Gastroesophageal sphincter (tissue), 4 donors: Measurements from ENCODE around the gene EMB. TPM values are rescaled to one million over a fixed set of nuclear protein-coding genes. Genes with fewer than 3 reads are reported as not detected.
"Not testable (repeated sequence)": the region's sequence is repeated elsewhere in the genome, so short reads cannot be mapped to it uniquely, and the experiment has no call there.

Experiments used
- ATAC-seq: fragments of 150-250 bp; one replicate; pipeline ENCODE4 v1.9.1; 2016; ENCODE audit warnings: mild to moderate bottlenecking, moderate library complexity
- H3K27ac ChIP-seq, 4 donors: fragments of 200-600 bp; sonication (generic) in 3 of 4; 1 replicate in 3 of 4; 2 replicates in 1 of 4; pipeline ENCODE4 v1.5.1; 2016 to 2019
- H3K27me3 ChIP-seq: fragments of 200-600 bp; sonication (generic); one replicate; pipeline ENCODE4 v1.5.1; 2019
- H3K36me3 ChIP-seq, 2 donors: fragments of 200-600 bp; sonication (generic); one replicate each; pipeline ENCODE4 v1.5.1; 2019; ENCODE audit warnings: control low read depth in 1 of 2
- H3K4me1 ChIP-seq, 3 donors: fragments of 200-600 bp; sonication (generic); 1 replicate in 2 of 3; 2 replicates in 1 of 3; pipeline ENCODE4 v1.5.1; 2016 to 2019; ENCODE audit warnings: control low read depth in 2 of 3
- H3K4me3 ChIP-seq, 2 donors: fragments of 200-600 bp; sonication (generic); one replicate each; pipeline ENCODE4 v1.5.1; 2019; ENCODE audit warnings: mild to moderate bottlenecking in 1 of 2, moderate library complexity in 1 of 2
- H3K9me3 ChIP-seq, 3 donors: fragments of 200-600 bp; sonication (generic); one replicate each; pipeline ENCODE4 v1.5.1; 2017 to 2019; ENCODE audit warnings: control low read depth in 2 of 3
- CTCF ChIP-seq, 4 experiments: fragments of 200-600 bp in 2 of 4; fragments of 450-650 bp in 2 of 4; sonication (generic) in 1 of 4; IDR thresholded peaks; one replicate each; pipeline ENCODE4 v1.5.1; 2017 to 2019; ENCODE audit warnings: antibody characterized with exemption in 4 of 4, mild to moderate bottlenecking in 2 of 4, moderate library complexity in 2 of 4
- EP300 ChIP-seq: sonication (generic); formaldehyde crosslinking; IDR thresholded peaks from one replicate; pipeline ENCODE4 v1.6.1; 2017; ENCODE audit warnings: antibody characterized with exemption, mild to moderate bottlenecking
- POLR2A ChIP-seq, 2 donors: fragments of 450-650 bp; IDR thresholded peaks; one replicate each; pipeline ENCODE4 v1.6.1; 2017; ENCODE audit warnings: antibody characterized with exemption in 2 of 2, mild to moderate bottlenecking in 2 of 2, moderate library complexity in 1 of 2
- POLR2AphosphoS5 ChIP-seq: sonication (generic); formaldehyde crosslinking; IDR thresholded peaks from one replicate; pipeline ENCODE4 v1.6.1; 2017; ENCODE audit warnings: antibody characterized with exemption
- WGBS, 2 donors: methylation state at CpG; one replicate each; pipeline ENCODE4 v1.1.5; 2018; ENCODE audit warnings: low coverage in 1 of 2; 5-methylcytosine and 5-hydroxymethylcytosine counted together
- total RNA-seq, 4 donors: library from RNA; depleted of rRNA; stranded (reverse); fragments of >200 nt; gene quantifications; one replicate each; pipeline ENCODE4 v1.1.0, GENCODE V29; 2016

Gene EMB
- total RNA-seq, 4 donors from 2014 or later, result 5.2 to 31.2 (median 15.3) TPM

GRCh38 chr5:50439221-50439620 lies 1.9 kb downstream of the EMB start:
- no peak for TF ChIP-seq POLR2AphosphoS5
- TF ChIP-seq EP300, result no peak
- no peak for TF ChIP-seq CTCF (IDR thresholded peaks at IDR 0.05)
- H3K4me3 ChIP-seq, result no peak overlapping the region
- no peaks in the 10 kb centered on the region for H3K36me3 ChIP-seq
- no peak for ATAC-seq
- no peak overlapping the region for H3K27ac ChIP-seq
- no peaks in the 10 kb centered on the region for H3K9me3 ChIP-seq
- peaks cover 24% of the 10 kb centered on the region for H3K27me3 ChIP-seq
- WGBS, 2 donors, result 51% methylated on average over 2 of the region's 3 CpGs; no CpG with 5 or more reads in 1 of the 2 donors
- peaks cover 0 to 10% (median 0%) of the 10 kb centered on the region in 3 donors for H3K4me1 ChIP-seq

- ATAC-seq, H3K27ac ChIP-seq, H3K9me3 ChIP-seq, H3K4me3 ChIP-seq, H3K36me3 ChIP-seq, H3K4me1 ChIP-seq: not testable (repeated sequence)
- peaks cover 24% of the 10 kb centered on the region for H3K27me3 ChIP-seq
- 61 to 67% methylated on average over 1 to 2 of the region's 3 CpGs for WGBS, 2 donors
These were observed 3.0 kb downstream of the EMB start for GRCh38 chr5:50438060-50438459.

- no peak for TF ChIP-seq CTCF (IDR thresholded peaks at IDR 0.05)
- no peak for TF ChIP-seq POLR2AphosphoS5
- TF ChIP-seq POLR2A (IDR thresholded peaks at IDR 0.05), result no peak
- no peak for TF ChIP-seq EP300
- no peaks in the 10 kb centered on the region for H3K9me3 ChIP-seq
- H3K4me1 ChIP-seq, result no peaks in the 10 kb centered on the region
- 86% methylated on average over 3 of the region's 3 CpGs for WGBS, 2 donors
- no peak for ATAC-seq
- H3K27me3 ChIP-seq, result peaks cover 11% of the 10 kb centered on the region
- H3K36me3 ChIP-seq, result no peaks in the 10 kb centered on the region
- H3K27ac ChIP-seq, result no peak overlapping the region
- H3K4me3 ChIP-seq, result no peak overlapping the region
These were observed 5.9 kb downstream of the EMB start for GRCh38 chr5:50435168-50435567.

GRCh38 chr5:50431133-50431904 lies 9.8 kb downstream of the EMB start:
- H3K27ac ChIP-seq, H3K4me1 ChIP-seq, H3K27me3 ChIP-seq, ATAC-seq, H3K36me3 ChIP-seq, H3K9me3 ChIP-seq, H3K4me3 ChIP-seq: not testable (repeated sequence)
- WGBS, 2 donors, result 15 to 31% methylated on average over 1 to 3 of the region's 3 CpGs

GRCh38 chr5:50423100-50423799 lies 17.8 kb downstream of the EMB start:
- 74 to 86% methylated on average over 2 to 3 of the region's 3 CpGs for WGBS, 2 donors
- H3K4me1 ChIP-seq, H3K36me3 ChIP-seq, H3K27me3 ChIP-seq, H3K4me3 ChIP-seq, ATAC-seq, H3K9me3 ChIP-seq, H3K27ac ChIP-seq: not testable (repeated sequence)

- H3K27me3 ChIP-seq, ATAC-seq, H3K27ac ChIP-seq, H3K4me3 ChIP-seq, H3K4me1 ChIP-seq, H3K9me3 ChIP-seq, H3K36me3 ChIP-seq: not testable (repeated sequence)
- 78 to 92% methylated on average over 2 to 5 of the region's 7 CpGs for WGBS, 2 donors
These were observed 19.7 kb downstream of the EMB start for GRCh38 chr5:50421184-50421950.
